GM18519 (cell line): ENCODE data around the gene MACIR.
"Not testable (repeated sequence)": the region's sequence is repeated elsewhere in the genome, so short reads cannot be mapped to it uniquely, and the experiment has no call there.

Source experiments
- ATAC-seq: cut with Tn5 transposase; IDR thresholded peaks from one replicate; pipeline ENCODE4 v1.9.1; 2021; ENCODE audit warnings: mild to moderate bottlenecking, moderate library complexity; ENCODE audit not compliant: unreplicated experiment, low FRiP score

MACIR gene, protein sequence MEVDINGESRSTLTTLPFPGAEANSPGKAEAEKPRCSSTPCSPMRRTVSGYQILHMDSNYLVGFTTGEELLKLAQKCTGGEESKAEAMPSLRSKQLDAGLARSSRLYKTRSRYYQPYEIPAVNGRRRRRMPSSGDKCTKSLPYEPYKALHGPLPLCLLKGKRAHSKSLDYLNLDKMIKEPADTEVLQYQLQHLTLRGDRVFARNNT

DNA sequence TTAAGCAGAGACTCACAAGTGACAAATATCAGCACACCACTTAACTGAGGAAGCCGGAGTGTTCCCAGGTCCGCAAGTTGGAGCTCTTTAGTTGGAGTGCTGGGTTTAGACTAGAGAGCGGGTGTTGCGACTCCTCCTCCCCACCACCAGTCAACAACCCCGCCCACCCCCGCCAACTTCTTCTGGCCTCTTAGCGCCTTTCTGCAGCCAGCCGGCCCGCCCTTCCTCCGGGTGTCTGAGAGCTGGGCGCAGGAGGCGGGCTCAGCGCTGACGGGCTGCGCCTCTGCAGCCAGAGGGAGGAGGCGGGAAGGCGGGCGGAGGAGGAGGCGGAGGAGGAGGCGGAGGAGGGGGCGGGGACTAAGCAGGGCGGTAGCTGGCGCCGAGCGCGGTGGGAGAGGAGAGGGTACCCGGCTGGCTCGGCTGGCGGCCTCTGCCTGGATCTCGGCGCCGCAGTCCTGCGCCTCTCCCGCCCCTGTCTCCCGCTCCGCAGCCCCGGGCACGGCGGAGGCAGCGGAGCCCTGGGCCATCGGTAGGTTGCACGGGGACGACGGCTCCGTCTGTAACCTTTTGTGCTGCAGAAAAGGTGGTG, at the start of gene MACIR:
MACIR (plus strand) TSS at position 396 of the 589 bp plus-strand sequence. CDS start 17,157 bp downstream, outside the sequence.
- peak; percentile 68 for ATAC-seq

DNA sequence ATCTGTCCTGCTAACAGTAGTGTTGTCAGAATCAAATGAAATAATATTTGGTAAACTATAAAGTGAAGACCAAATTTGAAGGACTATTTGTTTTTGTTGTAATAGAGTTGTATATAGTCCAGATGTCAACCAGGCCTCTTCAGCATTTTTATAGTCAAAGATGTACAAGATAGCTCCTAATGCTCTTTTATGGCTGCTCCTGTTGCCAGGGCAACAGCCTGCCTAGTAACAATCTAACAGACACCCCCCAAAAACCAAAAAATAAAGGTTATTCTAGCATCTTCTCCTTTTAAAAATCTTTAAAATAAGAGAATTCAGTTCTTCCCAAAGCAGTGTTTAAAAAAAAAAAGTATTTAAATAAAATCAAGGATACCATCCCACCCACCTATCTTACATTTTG, 49.5 kb upstream of the MACIR start:
- ATAC-seq, result no peak

DNA sequence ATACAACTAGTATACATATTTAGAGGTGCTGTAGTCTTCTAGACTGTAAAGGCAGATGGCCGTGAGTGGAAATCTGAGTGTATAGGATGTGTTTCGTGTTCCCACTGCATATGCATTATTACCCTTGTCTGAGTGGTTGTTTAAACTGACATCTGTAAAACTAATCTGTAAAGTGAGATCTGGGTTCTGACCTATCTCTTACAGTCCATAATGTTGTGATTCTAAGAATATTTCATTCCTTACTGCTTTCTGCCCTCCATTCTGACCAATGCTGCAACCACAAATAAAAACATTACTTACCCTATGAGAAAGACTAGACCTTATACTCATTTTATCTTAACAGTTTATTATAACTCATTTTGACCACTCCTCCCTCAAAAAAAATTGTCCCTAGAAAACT, 47.6 kb upstream of the MACIR start:
- no peak for ATAC-seq

DNA sequence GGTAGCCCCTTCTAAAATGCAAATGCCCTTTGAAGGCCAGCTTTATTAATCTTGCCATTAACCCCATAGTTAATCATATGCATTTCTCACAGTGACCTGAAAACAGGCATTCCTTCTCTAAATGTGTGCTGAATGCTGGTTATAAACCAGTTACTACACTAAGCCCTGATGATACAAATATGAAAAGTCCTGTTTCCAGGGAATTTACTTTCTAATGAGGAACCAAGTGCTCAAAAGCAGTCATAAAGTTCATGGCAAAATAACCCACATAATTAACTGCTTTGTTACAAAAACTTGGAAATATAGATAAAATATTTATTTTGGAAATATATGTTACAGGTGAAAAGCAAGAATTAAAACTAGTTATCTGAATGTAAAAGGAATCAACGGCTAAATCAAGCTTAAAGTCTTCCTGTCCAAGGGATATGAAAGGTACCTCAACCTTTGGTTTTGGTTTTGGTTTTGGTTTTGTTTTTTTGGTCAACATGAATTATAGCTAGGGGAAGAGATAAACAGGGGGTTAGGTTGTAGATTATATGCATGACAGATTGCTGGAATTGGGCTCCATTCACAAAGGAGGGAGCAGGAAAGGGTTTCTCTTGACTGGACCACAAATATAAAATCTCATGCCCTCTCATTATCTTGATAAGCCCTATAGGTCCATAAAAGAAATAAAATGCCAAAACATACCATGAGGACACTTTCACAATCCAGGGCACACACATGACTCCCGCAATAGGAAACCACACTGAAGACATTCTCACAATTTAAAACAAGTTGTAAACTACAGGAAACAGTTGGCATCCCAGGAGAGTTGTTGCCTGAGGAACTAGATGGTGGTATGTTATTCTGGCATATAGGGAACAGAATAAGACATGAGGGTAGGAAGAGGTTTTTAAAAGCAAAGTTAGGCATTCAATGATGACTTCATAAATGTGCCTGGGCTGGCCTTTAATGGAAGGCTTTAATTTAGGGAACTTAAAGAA, 46.7 kb upstream of the MACIR start:
- ATAC-seq, result peak; percentile 58

DNA sequence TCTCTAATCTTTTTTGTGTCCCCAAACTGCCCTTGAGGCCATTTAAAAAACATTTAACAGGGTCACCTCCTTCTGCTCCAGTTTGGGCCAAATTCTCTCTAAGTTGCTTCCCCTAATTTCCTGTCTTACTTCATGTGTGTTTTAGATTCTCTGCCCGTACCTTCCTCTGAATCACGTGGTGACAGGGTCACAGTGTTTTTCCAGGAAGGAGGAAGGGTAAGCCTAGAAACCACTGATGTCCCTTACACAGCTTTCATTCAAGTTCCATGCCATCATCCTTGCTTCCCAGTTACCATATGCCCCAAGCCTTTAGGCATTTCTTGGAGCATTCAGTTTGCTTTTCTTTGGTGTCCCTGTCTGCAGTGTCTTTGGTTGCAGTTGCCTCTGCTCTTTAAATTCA, 42.4 kb upstream of the MACIR start:
- no peak for ATAC-seq

DNA sequence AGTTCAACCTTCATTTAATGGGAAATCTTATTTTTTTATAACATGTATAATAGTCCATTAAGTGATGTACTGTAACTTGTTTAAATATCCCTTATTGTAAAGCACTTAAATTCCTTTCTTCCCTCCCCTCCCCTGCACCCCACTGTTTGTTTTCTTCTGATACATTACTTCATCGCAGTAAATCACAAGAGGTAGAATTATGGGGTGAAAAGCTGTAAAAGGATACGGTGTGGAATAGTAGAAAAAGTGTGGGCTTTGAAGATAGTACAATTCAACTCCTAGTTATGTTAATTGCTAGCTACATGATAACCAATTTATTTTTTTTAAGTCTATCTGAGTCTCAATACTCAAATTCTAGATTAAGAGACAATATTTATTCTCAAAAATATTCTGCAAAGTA, 41.9 kb upstream of the MACIR start:
- ATAC-seq, result no peak

DNA sequence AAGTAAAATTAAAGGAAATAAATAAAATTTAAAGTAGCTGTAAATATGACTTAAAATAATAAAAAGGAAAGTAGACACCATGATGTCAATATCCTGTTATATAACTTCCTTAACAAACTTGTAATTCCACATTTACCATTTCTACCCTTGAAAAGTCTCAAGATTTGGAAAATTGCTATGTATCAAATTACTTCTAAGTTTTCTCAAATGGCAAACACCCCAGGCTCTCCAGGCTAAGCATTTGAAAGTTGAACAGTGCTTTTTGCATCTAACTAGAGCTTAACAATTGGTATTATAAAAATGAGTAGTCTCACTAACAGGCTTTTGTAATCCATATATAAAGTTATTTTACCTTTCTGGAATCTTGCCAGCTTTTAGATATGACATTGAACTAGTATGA, 41.5 kb upstream of the MACIR start:
- no peak for ATAC-seq

DNA sequence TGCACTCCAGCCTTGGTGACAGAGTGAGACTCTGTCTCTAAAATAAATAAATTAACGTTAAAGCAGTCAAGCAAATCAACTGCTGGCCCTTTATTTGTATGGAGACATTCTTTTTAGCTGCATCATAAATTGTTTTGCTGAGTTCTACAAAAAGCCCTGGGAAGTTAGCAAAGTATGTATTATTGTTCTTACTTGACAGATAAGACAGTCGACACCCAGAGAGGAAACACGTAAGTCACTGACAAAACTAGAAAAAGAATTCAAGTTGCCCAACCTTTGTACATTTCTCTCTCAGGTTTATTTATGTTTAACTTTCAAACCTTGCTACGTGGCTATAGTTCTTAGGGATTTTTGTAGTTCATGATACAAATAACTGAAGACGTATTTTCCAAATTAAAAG, 40.4 kb upstream of the MACIR start:
- ATAC-seq, result no peak

DNA sequence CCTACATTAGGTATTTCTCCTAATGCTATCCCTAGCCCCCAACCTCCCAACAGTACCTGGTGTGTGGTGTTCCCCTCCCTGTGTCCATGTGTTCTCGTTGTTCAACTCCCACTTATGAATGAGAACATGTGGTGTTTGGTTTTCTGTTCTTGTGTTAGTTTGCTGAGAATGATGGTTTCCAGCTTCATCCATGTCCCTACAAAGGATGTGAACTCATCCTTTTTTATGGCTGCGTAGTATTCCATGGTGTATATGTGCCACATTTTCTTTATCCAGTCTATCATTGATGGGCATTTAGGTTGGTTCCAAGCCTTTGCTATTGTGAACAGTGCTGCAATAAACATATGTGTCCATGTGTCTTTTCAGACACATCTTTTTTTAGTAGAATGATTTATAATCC, 39.5 kb upstream of the MACIR start:
- ATAC-seq, result not testable (repeated sequence)

DNA sequence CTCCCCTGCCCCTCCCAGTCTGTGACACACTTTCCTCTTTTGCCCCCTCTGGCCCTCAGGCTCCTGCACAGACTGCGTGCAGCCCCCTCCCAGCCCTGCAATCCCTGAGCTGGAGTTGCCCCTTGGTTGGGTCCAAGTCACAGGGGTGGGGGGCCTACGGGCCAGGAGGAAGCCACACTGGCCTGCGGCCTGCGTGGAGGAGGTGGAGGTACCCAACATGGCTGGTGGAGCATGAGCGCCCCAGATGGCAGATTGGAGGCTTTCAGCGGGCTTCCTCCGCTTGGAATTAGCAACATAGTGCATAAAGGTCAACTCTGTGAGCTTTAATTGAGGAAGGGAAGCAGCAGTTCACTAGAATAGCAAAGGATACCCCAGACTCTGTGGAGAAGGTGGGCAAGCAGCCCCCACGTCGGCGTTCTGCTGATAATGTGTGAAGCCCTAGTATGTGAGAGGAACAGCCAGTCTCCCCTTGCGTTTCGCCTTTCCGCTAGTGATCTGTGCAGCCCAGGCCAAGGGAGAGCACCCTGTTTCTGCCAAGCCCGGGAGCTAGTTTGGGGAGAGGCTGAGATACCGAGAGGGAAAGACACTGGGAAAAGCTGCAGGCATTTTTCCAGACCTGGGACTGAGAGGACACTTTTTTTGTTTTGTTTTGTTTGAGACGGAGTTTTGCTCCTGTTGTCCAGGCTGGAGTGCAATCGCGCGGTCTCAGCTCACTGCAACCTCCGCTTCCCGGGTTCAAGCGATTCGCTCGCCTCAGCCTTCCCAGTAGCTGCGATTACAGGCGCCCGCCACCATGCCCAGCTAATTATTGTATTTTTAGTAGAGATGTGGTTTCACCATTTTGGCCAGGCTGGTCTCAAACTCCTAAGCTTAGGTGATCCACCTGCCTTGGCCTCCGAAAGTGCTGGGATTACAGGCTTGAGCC, 35.3 kb upstream of the MACIR start:
- no peak for ATAC-seq

DNA sequence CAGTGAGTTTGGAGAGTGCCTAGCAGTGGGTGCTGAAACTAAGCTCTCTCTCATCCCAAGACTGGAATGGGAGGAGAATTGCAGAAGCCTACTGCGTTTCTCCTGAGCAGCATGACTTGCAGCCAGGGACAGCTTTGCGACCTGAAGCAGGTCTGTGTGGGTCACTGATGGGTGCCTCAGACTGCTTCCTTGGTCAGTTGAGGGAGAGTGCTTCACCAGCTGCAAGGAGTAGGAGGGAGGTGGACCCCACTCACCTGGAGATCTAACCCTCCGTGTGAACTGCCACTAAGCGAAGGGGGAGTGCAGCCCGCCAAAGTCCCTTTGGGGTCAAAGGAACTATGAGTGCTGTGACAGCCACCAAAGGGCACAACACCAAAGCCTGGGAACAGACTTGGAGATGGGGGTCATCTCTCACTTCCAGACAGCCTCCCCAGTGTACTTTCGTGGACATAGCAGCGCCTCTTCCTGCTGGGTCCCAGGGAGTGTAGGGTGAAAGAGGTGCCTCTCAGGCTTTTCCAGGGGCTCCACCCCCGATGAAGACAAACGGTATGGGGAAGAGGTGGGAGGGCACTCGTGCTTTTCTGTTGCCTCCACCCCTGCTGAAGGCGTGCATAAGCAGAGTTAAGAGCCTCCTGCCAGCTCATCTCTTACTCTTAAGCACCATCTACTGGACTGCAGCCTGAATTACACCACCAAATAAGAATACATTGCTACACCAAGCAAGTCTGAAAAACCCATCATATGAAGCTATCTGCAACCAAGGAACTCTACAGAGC, 34.3 kb upstream of the MACIR start:
- peak; percentile 91 for ATAC-seq

DNA sequence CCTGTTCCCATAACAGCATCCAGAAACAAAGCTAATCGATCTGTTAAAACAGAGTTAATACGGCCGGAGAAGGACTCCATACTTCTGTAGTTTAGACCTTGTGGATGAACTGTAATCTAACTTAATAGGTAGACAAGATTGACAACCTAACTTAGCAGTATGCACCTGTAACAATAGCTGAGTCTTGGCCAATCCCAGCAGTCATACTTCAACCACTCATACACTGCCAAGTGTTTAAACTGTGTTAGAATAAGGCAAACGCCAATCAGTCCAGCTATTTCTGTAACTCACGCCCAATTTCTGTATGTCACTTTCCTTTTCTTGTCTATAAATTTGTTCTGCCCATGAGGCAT, 33.7 kb upstream of the MACIR start:
- no peak for ATAC-seq

DNA sequence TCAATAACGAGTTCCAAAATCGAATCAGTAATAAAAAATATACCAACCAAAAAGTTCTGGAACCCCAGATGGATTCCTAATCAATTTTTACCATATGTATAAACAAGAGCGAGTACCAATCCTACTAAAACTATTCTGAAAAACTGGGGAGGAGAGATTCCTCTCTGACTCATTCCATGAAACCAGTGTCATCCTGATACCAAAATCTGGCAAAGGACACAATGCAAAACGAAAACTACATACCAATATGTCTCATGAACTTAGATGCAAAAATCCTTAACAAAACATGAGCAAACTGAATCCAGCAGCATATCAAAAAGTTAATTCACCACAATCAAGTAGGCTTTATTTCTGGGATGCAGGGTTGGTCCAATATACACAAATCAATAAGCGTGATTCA, 30.5 kb upstream of the MACIR start:
- ATAC-seq, result no peak

DNA sequence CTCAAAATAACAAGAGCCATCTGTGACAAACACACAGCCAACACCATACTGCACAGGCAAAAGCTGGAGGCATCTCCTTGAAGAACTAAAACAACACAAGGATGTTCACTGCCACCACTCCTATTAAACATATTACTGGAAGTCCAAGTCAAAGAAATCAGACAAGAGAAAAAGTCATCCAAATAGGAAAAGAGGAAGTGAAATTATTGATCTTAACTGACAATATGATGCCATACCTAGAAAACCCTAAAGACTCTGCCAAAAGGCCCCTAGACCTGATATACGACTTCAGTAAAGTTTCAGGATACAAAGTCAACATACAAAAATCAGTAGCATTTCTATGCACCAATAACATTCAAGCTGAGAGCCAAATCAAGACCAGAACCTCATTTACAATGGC, 30.0 kb upstream of the MACIR start:
- ATAC-seq, result no peak

DNA sequence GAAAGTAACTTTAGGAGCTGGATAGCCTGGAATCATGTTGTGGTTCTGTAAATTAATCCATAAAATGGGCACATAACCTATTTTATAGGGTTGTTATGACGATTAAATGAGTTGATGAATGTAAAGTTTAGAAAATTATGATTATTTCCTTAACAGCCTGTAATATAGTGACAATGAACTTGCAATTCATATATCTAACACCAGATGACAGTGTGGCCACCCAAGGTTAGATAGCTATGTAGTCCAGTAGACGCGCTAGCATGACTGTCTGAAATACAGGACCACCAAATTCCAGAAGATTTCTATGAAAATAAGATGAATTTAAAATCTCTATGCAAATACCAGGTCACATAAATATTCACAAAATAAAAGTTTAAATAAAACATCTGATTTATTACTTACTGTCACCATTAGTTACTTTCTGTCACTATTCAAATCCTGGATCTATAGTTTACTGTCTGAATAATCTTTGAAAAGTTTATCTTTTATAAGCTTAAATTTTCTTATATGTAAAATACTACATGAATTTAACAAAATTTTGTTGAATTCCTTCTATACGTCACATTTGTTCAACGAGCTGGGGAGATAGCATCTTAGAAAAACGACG, 26.1 kb upstream of the MACIR start:
- peak; percentile 94 for ATAC-seq

DNA sequence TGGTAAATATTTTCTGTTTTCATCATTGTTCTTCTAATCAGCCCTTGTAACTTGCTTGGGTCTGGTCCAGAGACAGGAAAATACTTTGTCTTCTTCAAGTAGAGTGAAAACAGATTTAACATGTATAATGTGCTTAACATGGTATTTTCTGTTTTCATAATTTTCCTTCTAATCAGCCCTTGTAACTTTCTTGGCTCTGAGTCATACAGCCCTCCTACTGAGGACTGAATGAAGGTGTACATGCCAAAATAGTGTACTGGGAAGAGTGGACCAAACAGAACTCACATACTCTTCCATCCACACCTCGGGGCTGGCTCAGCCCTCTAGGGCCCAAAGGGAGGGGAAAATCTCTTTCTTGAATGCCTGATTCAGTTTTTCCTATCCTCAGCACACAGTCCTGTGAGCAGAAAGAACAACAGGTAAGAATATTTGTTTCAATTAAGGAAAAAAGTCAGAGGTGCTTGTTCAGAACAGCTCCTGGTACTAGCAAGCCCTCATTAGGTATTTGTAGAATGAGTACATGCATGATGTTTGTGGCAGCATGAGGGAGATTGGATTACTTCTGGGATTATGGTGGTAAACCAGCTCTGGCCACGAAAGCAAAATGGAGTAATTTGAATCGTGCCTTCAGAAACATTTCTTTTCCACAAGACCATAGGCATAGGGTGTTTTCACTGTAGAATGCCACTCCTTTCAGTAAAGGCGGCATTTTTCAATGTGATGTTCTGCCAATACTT, 24.2 kb upstream of the MACIR start:
- ATAC-seq, result no peak

DNA sequence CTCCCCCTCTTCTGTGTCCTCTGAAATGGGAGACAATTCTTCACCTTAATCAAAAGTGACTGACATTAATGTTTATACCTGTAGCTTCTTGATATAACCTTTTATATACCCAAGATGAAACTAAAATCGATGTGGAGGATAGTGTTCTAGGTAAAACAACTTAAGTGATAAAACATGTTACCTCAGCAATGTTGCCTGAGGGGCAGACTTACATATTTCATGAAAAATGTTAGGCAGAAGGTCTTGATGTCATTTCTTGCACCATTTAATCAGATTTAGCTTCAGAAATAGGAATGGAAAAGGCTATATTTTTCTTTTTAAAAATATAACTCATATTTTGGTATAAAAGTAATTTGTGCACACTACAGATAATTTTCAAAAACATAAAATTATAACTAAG, 22.7 kb upstream of the MACIR start:
- no peak for ATAC-seq

DNA sequence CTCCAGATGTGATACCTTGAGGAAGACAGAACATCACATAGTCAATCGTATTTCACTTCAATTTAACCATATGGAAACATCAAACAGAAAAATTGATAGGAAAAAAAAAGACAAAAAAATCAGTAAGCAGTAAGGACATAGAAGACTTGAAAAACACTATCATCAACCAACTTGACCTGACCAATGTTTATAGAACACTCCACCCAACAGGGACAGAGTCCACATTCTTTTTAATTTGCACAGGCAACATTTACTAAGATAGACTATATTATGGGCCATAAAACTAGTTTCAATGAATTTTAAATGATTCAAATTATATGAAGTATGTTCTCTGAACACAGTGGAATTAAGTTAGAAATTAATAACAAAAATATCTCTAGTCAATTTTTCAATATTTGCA, 20.8 kb upstream of the MACIR start:
- no peak for ATAC-seq

DNA sequence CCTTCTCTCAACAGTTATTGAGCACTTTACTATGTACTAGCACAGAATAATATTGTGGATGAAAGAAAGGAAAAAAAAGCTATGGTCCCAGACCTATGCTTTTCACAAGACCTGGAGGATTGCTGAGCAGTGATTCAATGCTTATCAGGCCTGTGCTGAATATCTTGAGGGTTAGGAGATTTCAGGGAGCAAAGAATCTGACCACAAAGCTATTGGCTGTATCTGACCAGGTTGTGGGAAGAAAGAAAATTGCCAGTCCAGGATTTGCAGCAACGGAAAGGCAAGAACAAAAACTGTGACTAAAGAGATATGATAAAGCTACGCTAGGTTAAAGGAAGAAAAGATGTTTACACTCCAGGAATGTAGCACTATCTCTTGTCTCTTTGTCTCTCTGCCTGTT, 14.9 kb upstream of the MACIR start:
- ATAC-seq, result no peak
